SHP77 (cell line): ENCODE data around the gene PLXNA1.

ENCODE experiments used
- DNase-seq, 2 experiments: peaks; one replicate each; lab custom pipeline; 2025; lab: John Stamatoyannopoulos, UW

PLXNA1 gene

DNA sequence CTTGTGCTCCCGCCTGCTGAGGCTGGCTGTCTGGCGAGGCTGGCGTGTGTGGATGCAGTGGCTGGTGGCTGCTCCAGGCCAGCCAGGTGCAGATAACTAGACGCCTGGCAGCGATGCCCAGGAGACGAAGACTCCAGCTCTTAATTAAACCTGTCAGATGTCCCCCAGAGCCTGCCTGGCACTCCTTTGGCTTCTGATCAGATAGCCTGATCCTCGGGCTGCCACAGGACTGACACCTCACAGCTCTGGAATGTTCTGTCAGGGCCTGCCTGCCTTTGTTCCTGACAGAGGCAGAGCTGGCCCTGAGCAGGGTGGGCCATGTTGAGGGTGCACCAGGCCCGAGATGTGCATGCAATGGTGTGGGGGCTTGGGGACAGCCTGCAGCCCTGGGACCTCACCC lies 36.5 kb downstream of the PLXNA1 start:
- DNase-seq = no peak

DNA sequence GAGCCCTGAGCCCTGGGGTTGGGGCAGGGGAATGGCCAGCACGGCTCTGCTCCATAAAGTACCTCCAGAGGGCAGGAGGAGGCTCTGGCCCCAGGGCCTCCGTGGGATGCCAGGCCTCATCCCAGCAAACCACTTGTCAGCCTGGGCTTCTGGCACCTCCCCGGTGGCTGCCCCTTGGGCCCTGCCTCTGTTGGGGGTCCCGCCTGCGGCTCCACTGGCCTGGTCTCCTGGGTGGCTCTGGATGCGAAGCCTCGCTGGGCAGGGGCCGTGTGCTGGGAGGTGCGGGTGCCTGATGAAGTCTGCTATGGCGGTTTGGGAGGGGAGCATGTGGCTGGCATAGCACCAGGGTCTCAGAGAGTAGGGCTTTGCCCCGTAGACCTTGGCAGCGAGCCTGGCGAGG lies 37.6 kb downstream of the PLXNA1 start:
- DNase-seq = no peak

DNA sequence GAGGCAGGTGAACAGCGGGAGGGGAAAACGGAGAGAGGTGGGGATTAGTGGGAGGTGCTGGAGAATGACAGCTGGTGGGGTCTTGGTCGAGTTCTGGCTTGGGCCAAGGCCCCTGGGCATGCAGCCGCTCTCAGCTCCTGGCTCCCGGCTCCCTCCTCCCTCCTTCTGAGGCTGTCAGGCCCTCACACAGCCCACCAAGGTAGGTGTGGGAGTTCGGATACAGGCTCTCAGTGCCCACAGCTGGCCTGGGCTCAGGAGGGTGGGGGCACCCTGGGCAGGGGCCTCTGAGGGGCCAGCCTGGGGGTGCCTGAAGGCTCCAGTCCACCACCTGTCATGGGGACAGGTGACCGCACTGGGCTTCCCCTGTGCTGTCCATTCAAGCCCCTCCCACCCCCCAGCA lies 39.9 kb downstream of the PLXNA1 start:
- no peak for DNase-seq

DNA sequence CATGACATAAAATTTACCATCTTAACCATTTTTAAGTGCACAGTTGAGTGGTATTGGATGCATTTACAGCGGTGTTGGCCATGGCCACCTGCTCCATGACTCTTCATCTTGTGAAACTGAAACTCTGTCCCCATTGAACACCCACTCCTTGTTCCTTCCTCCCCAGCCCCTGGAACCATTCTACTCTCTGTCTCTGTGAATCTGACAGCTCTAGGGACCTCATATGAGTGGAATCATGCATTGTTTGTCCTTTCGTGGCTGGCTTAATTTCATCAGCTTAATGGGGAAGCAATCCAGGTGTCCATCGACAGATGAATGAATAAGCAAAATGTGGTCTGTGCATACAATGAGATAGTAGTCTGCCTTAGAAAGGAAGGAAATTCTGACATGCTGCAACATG lies 42.5 kb downstream of the PLXNA1 start:
- DNase-seq = no peak

- DNase-seq = no peak
These were observed 43.1 kb downstream of the PLXNA1 start for GRCh38 chr3:127026036-127026435.

DNA sequence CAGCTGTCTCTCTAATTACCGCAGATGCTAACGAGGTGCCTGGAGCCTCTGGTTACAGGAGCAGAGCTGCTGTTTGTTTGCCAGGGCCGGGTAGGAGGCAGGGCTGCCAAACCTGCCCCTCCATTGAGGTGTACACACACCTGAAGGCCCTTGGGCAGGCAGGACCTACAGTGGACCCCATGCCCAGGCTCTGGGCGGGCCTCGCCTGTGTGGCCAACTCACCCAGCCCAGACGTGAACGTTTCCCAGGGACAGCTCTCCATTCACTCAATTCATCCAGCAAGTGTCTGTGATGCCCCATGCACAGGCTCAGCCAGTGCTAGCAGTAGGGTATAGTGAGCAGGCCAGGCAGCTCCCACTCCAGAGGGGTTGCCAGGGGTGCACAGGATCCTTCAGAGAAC lies 43.7 kb downstream of the PLXNA1 start:
- DNase-seq = no peak

GRCh38 chr3:127027061-127027735 lies 44.3 kb downstream of the PLXNA1 start:
- no peak for DNase-seq

GRCh38 chr3:127027811-127028548 lies 45.1 kb downstream of the PLXNA1 start:
- no peak for DNase-seq

DNA sequence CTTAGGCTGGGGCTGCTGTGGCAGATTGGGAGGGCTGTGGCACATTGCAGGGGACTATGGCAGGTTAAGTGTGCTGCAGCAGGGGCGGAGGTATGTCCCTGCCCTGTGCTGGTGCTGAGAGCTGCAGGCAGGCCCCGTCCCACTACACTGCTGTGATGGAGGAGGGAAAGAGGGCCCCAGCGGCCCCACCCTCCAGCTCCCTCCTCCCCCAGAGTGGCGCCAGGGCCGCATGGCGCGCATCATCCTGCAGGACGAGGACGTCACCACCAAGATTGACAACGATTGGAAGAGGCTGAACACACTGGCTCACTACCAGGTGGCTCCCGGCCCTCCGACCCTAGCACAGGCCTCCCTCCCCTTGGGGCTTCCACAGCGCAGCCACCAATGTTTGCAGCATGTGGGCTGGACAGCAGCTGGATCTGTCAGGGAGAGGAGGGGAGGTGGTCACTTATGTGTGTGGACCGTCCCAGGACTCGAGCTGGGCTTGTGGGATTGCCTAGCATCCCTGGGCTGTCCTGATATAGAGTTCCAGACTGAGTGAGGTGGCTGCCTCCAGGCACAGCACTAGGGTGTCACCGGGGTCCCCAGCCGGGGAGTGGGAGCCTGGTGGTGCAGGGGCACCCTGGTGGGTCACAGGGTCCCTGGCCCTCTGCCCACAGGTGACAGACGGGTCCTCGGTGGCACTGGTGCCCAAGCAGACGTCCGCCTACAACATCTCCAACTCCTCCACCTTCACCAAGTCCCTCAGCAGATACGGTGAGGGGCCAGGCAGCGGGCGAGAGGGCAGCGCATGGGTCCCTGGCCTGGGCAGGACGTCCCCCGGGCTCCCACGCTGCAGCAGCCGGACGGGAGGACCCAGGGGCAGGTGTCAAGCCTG lies 46.1 kb downstream of the PLXNA1 start:
- DNase-seq = no peak

DNA sequence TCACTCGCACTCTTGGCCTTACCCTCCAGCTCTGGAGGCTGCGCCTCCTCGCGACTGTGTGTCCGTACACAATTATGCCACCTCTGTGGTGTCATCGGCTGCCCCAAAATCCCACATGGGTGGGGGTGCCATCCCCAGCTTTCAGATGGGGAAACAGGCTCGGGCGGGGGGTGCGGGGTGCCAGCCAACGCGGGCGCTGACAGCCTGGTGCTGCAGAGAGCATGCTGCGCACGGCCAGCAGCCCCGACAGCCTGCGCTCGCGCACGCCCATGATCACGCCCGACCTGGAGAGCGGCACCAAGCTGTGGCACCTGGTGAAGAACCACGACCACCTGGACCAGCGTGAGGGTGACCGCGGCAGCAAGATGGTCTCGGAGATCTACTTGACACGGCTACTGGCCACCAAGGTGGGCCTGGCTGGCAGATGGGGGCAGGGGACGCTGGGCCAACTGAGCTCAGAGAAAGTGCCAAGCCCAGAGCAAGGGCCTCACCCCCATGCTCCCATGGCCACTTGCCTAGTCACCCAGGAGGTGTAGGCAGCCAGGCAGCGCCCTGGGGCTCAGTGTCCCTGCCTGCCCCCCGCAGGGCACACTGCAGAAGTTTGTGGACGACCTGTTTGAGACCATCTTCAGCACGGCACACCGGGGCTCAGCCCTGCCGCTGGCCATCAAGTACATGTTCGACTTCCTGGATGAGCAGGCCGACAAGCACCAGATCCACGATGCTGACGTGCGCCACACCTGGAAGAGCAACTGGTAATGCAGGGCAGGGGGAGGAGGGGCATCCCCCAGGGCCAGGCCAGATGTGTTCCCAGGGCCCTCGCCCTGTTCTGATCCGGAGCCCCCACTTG lies 47.0 kb downstream of the PLXNA1 start:
- DNase-seq = no peak

DNA sequence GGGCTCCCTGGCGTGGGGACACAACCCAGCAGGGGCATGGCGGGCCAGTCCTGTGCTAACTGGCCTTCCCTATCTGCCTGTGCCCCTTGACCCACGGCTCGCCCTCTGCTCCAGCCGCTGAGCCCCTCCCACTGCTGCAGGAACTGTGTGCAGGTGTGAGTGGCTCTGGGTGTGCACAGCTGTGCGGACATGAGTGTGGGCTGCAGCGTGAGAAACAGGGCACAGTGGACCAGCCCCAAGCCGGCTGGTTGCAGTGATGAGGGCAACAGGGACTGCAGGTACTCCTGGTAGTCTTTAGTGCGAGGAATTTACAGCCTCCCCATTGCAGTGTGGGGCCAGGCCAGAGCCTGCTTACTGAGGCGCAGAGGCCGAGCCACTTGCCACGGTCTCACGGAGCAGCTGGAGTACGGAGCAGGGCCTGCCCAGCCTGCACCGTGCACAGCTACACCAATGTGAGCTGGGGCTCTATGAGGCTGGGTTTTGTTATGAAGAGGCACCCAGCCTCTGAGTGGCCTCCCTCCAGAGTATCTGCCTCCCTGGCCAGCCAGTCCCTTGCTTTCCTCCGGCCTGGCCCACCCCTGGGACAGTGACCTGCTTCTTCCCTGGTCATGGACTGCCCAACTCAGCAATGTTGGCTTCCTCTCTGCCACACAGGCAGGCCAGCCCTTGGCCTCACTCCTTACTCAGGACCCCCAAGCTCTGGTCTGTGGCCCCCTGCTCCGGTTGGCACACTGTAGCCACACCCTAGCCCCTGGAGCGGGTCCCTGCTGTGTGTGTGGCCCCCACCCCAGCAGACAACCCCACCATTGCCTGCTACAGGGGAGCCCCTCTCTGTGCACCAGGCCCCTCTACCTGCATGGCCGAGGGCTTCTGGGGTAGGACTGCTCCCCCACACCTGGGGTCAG lies 47.8 kb downstream of the PLXNA1 start:
- DNase-seq = no peak

GRCh38 chr3:127031413-127031810 lies 48.5 kb downstream of the PLXNA1 start:
- DNase-seq = no peak

GRCh38 chr3:127031845-127032244 lies 48.9 kb downstream of the PLXNA1 start:
- no peak for DNase-seq

DNA sequence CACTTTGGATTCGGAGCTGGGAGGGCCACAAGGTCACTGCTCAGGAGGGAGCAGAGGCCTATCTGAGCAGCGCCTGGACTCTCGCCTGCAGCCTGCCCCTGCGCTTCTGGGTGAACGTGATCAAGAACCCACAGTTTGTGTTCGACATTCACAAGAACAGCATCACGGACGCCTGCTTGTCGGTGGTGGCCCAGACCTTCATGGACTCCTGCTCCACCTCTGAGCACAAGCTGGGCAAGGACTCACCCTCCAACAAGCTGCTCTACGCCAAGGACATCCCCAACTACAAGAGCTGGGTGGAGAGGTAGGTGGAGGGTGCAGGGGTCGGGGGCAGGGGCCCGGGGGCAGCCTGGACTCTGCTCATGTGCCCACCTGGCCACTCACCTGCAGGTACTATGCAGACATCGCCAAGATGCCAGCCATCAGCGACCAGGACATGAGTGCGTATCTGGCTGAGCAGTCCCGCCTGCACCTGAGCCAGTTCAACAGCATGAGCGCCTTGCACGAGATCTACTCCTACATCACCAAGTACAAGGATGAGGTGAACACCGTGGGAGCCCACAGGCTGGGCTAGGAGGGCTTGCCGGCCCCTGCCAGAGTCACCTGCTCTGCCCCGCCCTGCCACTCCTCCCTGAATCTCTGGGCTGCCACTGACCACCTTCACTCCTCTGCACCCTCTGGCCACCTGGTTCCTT lies 49.5 kb downstream of the PLXNA1 start:
- DNase-seq = no peak
